Measurements from ENCODE around the gene GDF3.
"Not testable (repeated sequence)": the region's sequence is repeated elsewhere in the genome, so short reads cannot be mapped to it uniquely, and the experiment has no call there.

GDF3 gene

DNA sequence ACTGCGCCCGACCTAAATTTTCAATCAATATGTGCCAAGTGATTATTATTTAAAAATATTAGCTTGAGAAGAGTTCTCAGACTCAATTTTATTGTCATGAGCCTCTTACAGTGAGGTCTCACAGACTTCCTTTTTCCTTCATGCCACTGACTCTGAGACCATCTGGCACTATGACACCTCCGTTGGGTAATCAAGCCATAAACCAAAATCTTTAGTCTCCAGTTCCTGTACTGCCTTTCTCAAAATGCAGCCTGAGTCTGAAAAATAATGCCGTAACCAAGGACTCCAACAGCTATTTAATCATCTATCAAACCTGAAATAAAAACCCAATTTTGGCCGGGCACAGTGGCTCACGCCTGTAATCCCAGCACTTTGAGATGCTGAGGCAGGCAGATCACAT is 20.1 kb downstream of the GDF3 start:
- H3K4me3 ChIP-seq, H3K27ac ChIP-seq: not testable (repeated sequence)

- no peak overlapping the region for H3K27ac ChIP-seq
Observed at GRCh38 chr12:7668171-7668570, 27.4 kb downstream of the GDF3 start.

DNA sequence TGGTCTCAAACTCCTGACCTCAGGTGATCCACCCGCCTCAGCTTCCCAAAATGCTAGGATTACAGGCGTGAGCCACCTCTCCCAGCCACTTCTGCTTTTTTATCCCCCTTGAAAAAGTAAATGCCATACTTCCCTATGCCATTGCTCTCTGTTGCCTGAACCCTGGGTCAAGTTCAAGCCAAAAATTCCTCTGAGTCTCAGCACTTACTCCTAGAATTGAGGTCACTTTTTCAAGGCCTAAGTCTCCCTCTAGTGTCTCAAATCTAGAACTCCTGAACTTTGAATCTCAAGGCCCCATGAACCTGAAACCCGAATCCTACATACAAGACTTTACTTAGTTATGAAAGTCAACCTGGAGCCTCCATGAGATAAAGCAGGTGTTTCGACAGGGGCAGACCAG is 28.4 kb downstream of the GDF3 start:
- Histone ChIP-seq H3K27ac (no peak overlapping the region), H3K4me3 (no peak overlapping the region)

More at GRCh38 chr12:7668171-7668570, 27.4 kb downstream of the GDF3 start:
- no peak overlapping the region for H3K4me3 ChIP-seq

- Histone ChIP-seq H3K4me3 (no peak overlapping the region), H3K27ac (no peak overlapping the region)
Observed at GRCh38 chr12:7666595-7666994, 29.0 kb downstream of the GDF3 start.

GRCh38 chr12:7661741-7662140 is 33.8 kb downstream of the GDF3 start:
- H3K27ac ChIP-seq, result no peak overlapping the region
- H3K4me3 ChIP-seq, result no peak overlapping the region

DNA sequence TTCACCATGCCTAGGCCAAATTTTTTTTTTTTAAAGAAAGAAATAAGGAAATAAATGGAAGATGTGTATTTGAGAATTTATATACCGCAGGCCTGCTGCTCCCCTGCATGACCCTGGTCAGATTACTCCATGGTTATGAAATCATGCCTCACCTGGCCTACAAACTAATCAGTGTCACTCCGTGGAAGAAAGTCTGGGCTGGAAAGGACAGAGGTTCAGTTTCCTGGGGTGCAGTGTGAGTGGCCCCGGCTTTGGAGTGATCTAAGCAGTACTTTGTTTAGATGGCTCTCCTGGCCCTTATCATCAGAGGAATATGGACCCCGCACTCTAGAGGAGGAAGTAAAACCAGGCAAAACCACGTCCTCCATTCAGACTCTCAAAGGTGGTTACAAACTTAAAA is 39.5 kb downstream of the GDF3 start:
- H3K27ac ChIP-seq, result no peak overlapping the region

GRCh38 chr12:7650091-7650490 is 45.5 kb downstream of the GDF3 start:
- Histone ChIP-seq H3K27ac (no peak overlapping the region), H3K4me3 (no peak overlapping the region)

More for the DNA sequence above, 39.5 kb downstream of the GDF3 start:
- no peak overlapping the region for H3K4me3 ChIP-seq

DNA sequence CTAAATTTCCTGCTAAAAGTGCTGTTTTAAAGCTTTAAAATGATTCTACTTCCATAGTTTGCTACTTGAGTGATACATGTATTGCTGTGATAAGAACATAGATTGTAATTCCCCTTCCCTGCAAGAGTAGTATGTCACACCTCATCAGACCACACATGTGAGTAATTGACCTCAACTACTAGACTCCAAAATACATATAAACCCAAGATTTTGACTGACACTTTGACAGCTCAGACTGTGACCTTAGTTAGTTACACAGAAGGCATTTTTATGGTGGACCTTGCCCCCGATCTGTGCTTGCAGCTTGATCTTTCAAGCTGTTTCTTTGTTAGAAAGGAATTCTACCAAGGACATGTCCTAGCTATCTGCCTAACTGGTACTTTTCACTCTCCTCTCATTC is 48.5 kb downstream of the GDF3 start:
- Histone ChIP-seq H3K4me3 (no peak overlapping the region), H3K27ac (no peak overlapping the region)

DNA sequence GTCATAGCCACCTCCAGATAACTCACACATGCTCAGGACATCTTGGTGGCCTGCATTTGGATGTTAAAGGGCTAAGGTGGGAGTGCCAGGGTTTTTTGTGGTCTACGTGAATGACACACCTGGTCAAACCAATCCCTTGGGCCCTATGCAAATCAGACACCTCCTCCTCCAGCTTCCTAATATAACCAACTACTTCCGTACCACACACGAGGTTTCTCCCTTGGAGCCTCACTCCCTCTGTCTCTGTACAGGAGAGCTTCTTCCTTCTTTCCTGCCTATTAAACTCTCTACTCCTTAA is 49.4 kb downstream of the GDF3 start:
- Histone ChIP-seq H3K4me3 (no peak overlapping the region), H3K27ac (no peak overlapping the region)

DNA sequence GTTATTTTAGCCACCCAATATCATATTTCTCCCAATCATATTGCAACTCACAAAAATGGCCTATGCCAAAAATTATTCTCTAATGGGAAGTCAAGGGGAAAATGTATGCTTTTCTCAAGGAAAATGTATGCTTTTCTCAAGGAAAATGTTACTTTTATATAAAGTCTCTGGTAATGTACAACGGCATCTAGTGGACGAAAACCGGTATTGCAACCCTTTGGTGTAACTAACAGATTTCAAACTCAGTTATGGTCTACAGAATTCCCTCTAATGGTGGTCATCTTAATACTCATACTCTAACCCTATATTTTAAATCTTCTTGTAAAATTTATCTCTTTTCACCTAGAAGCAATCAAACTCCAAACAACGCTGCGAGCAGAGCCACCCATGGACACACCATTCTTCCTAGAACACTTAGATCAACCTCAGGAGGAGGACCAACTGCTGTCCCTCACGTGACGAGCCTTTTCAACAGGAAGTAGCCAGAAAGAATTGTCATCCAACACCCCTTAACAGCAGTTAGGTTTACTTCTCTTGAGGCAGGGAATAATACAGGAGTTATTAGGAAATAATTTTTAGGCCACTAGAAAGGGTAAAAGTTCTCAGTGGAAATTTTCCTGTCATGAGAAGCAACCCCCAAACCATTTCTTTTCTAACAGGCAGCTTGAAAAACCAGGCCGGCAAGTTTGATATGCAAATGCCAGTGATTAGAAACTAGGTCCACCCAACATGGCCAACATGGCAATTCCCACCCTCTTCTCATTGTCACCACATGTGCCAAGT is 50.0 kb downstream of the GDF3 start:
- H3K4me3 ChIP-seq, result no peak overlapping the region
- H3K27ac ChIP-seq, result no peak overlapping the region

DNA sequence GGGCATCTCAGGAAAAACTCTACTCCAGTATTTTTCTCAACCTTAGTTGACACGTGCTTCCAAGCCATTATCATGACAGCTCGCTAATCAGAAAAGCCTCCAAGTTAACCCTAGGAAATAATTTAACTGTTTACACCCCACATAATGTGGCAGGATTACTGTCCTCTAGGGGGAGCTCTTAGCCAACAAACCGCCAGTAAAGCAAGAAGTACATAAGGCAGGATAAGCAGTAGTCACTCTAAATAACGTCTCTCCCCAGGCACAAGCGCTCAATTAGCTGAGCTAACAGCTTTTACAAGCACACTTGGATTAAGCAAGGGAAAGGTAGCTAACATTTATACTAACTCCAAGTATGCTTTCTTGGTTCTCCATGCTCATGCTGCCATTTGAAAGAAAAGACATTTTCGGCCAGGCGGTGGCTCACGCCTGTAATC is 52.7 kb downstream of the GDF3 start:
- H3K27ac ChIP-seq, result no peak overlapping the region
- H3K4me3 ChIP-seq, result no peak overlapping the region

DNA sequence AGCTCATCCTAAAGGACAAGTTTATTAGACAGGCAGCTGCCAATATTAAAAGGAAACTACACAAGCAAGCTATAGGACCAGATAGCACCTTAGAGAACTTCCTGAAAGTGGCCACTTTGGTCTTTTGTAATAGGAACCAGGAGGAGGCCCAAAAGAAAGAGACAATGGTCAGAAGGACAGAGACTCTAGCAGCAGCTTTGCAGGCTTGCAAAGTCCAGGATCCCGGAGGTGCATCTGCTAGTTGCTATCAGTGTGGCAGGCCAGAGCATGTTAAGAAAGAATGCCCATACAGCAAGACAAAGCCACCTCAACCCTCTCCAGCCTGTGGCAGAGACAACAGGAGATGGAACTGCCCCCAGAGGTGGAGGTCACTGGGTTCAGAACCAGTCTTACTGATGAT is 53.3 kb downstream of the GDF3 start:
- Histone ChIP-seq H3K27ac (no peak overlapping the region), H3K4me3 (no peak overlapping the region)

DNA sequence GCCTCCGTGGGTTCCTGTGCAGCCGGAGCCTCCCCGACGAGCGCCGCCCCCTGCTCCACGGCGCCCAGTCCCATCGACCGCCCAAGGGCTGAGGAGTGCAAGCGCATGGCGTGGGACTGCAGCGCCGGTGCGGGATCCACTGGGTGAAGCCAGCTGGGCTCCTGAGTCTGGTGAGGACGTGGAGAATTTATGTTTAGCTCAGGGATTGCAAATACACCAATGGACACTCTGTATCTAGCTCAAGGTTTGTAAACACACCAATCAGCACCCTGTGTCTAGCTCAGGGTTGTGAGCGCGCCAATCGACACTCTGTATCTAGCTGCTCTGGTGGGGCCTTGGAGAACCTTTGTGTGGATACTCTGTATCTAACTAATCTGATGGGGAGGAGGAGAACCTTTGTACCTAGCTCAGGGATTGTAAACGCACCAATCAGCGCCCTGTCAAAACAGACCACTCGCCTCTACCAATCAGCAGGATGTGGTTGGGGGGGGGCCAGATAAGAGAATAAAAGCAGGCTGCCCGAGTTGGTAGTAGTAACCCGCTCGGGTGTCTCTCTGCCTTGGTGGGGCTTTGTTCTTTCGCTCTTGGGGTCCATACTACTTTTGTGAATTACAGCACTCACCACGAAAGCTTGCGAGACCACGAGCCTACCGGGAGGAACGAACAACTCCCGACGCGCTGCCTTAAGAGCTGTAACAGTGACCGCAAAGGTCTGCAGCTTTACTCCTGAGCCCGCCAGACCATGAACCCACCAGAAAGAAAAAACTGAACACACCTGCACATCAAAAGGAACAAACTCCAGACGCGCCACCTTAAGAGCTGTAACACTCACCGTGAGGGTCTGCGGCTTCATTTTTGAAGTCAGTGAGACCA is 55.2 kb downstream of the GDF3 start:
- peak overlapping the region; percentile 20 to 40 (median 31) for H3K4me3 ChIP-seq
- H3K27ac ChIP-seq, result peak overlapping the region in 7 of 21 experiments; percentile 26 to 73 (median 50)

All from skin epidermis (tissue), 12 donors.